GM12801 (cell line): ENCODE data around the gene RPL35.

ENCODE experiments used
- CTCF ChIP-seq: IDR thresholded peaks from one replicate; pipeline ENCODE4 v1.5.1; 2011; ENCODE audit warnings: control low read depth; ENCODE audit not compliant: insufficient read length; ENCODE audit errors: extremely low read depth

RPL35 gene

GRCh38 chr9:124834591-124834990, 27.2 kb downstream of the RPL35 start:
- no peak for TF ChIP-seq CTCF

GRCh38 chr9:124831642-124832364, 30.0 kb downstream of the RPL35 start:
- no peak for TF ChIP-seq CTCF

GRCh38 chr9:124830593-124830992, 31.2 kb downstream of the RPL35 start:
- no peak for TF ChIP-seq CTCF

- TF ChIP-seq CTCF = no peak
These were observed 32.5 kb downstream of the RPL35 start for GRCh38 chr9:124829334-124829669.

GRCh38 chr9:124828489-124829333, 33.0 kb downstream of the RPL35 start:
- no peak for TF ChIP-seq CTCF

GRCh38 chr9:124820698-124821623, 40.8 kb downstream of the RPL35 start:
- TF ChIP-seq CTCF = no peak
